Measurements from ENCODE around the gene FXYD5. TPM values are rescaled to one million over a fixed set of nuclear protein-coding genes. Genes with fewer than 3 reads are reported as not detected.
"Not testable (repeated sequence)": the region's sequence is repeated elsewhere in the genome, so short reads cannot be mapped to it uniquely, and the experiment has no call there.

The FXYD5 gene
- total and polyA plus RNA-seq, 9 of the 15 experiments (the other 6 are each of a cell fraction or from before 2014, with no cell fraction given): 104 to 537 (median 174) TPM

GRCh38 chr19:35128398-35129057 lies 26.0 kb upstream of the FXYD5 start:
- DNase-seq (ENCODE audit: extremely low read depth in 1 of 4, low spot score in 3 of 4) (no peak), FAIRE-seq (no peak), ATAC-seq (no peak)
- no peak overlapping the region for H3K27ac ChIP-seq (ENCODE audit: extremely low read depth, low read depth, low read length)
- H3K4me1 ChIP-seq (replicated peaks in 1 of 2; ENCODE audit: control insufficient read depth in 2 of 2, insufficient read depth in 2 of 2, low read length in 2 of 2): peaks cover 8 to 33% of the 10 kb centered on the region in 2 experiments; a peak in 4 of 5 replicates
- H3K36me3 ChIP-seq (ENCODE audit: control insufficient read depth, insufficient read depth, low read length): no peaks in the 10 kb centered on the region
- POLR2A ChIA-PET: interaction anchor here (1.1 kb wide), 1 partner anchor 62 kb away, joined by 3 read pairs; no protein-coding TSS in a partner anchor
- H2AFZ ChIP-seq (ENCODE audit: low read depth, low read length): no peak overlapping the region
- no peak overlapping the region for H3K9ac ChIP-seq (ENCODE audit: insufficient read depth in 1 of 2, low read depth in 2 of 2, low read length in 2 of 2)
- no peaks in the 10 kb centered on the region for H3K79me2 ChIP-seq (ENCODE audit: control insufficient read depth, insufficient read depth, low read length)
- H3K4me3 ChIP-seq: no peak overlapping the region
- H3K9me1 ChIP-seq (ENCODE audit: control insufficient read depth, insufficient read depth, low read length): no peaks in the 10 kb centered on the region
- H3K27me3 ChIP-seq (ENCODE audit: control insufficient read depth in 2 of 2, insufficient read depth in 2 of 2, low read length in 2 of 2): peaks cover 2 to 29% of the 10 kb centered on the region in 2 experiments; a peak in 3 of 5 replicates
- H4K20me1 ChIP-seq (replicated peaks; ENCODE audit: control insufficient read depth, insufficient read depth, low read length): no peaks in the 10 kb centered on the region
- no TSS peak for BruUV-seq (replicated peaks)
- no peaks in the 10 kb centered on the region for H3K9me3 ChIP-seq (replicated peaks; ENCODE audit: control insufficient read depth, insufficient read depth, low read depth, low read length)
- intact Hi-C loops (cut with micrococcal nuclease): no loop called here
- CTCF ChIA-PET (ENCODE audit: low intra/inter-chr PET ratio): no interaction called here
- no peak overlapping the region for H3K4me2 ChIP-seq (ENCODE audit: insufficient read depth, low read length)
- WGBS (ENCODE audit: insufficient coverage, low coverage, missing lambda C conversion rate): 26% methylated on average over 9 of the region's 9 CpGs
- TF ChIP-seq MBD2 (IDR thresholded peaks at IDR 0.05; ENCODE audit: borderline replicate concordance, low read depth): no peak
- no peak for TF ChIP-seq GATAD2A (IDR thresholded peaks at IDR 0.05)
- 0 out of 4 replicates have a peak, but pooled peaks of 1 of the 2 experiments have one; percentile 17 for TF ChIP-seq HDAC1 (IDR thresholded peaks at IDR 0.05)
- no peak for TF ChIP-seq TAL1 (IDR thresholded peaks at IDR 0.05)
- in situ Hi-C loops (cut with MboI): loop anchor here (5.0 kb wide), 1 partner anchor 61 kb away; no protein-coding TSS in a partner anchor

- H3K4me2 ChIP-seq (ENCODE audit: insufficient read depth, low read length); H3K9me3 ChIP-seq (replicated peaks; ENCODE audit: control insufficient read depth, insufficient read depth, low read depth, low read length); H3K9me1 ChIP-seq (ENCODE audit: control insufficient read depth, insufficient read depth, low read length); H3K79me2 ChIP-seq (ENCODE audit: control insufficient read depth, insufficient read depth, low read length); H4K20me1 ChIP-seq (replicated peaks; ENCODE audit: control insufficient read depth, insufficient read depth, low read length); H2AFZ ChIP-seq (ENCODE audit: low read depth, low read length); intact Hi-C loops (cut with micrococcal nuclease); ATAC-seq; H3K27ac ChIP-seq (ENCODE audit: extremely low read depth, low read depth, low read length); POLR2A ChIA-PET; DNase-seq (ENCODE audit: extremely low read depth in 1 of 4, low spot score in 3 of 4); H3K4me3 ChIP-seq; CTCF ChIA-PET (ENCODE audit: low intra/inter-chr PET ratio); H3K36me3 ChIP-seq (ENCODE audit: control insufficient read depth, insufficient read depth, low read length); H3K9ac ChIP-seq (ENCODE audit: insufficient read depth in 1 of 2, low read depth in 2 of 2, low read length in 2 of 2); BruUV-seq (replicated peaks): not testable (repeated sequence)
- WGBS (ENCODE audit: insufficient coverage, low coverage, missing lambda C conversion rate): 9% methylated on average over 13 of the region's 14 CpGs
- peaks cover 2 to 38% of the 10 kb centered on the region in 2 experiments; a peak in 3 of 5 replicates for H3K27me3 ChIP-seq (ENCODE audit: control insufficient read depth in 2 of 2, insufficient read depth in 2 of 2, low read length in 2 of 2)
- in situ Hi-C loops (cut with MboI): loop anchor here (5.0 to 10.0 kb wide), 2 partner anchors 62 to 295 kb away; no protein-coding TSS in a partner anchor
- peaks cover 4 to 33% of the 10 kb centered on the region in 2 experiments; a peak in 3 of 5 replicates for H3K4me1 ChIP-seq (replicated peaks in 1 of 2; ENCODE audit: control insufficient read depth in 2 of 2, insufficient read depth in 2 of 2, low read length in 2 of 2)
- FAIRE-seq: peak; percentile 26
These were observed 24.7 kb upstream of the FXYD5 start for GRCh38 chr19:35129724-35130274.
